Measurements from ENCODE around the gene HSD17B1. TPM values are rescaled to one million over a fixed set of nuclear protein-coding genes. Genes with fewer than 3 reads are reported as not detected.

HSD17B1 gene
- polyA plus RNA-seq, 3 donors = 0.19 to 0.72 (median 0.27) TPM

DNA sequence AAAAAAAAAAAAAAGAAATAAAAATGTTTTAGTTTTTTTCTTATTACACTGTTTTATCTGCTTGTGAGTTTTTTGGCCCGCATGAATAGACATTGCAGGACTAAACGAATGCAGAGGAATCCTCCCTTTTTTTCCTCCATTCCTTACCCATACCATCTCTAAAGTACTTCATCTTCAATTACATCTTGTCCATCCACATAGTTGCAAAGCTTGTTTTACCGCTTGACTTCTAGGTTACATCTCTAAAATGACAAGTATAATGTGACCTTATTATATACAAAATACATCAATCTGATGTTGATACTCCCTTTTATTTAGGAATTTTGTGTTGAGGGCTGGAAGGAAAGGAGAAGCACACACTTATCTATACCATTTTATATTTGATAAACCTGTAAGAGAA lies 43.7 kb downstream of the HSD17B1 start:
- Mint-ChIP-seq H3K9me3 (no peaks in the 10 kb centered on the region), H3K4me1 (no peaks in the 10 kb centered on the region), H3K27ac (no peak overlapping the region), H3K36me3 (peaks cover 29 to 58% of the 10 kb centered on the region in 2 donors), H3K27me3 (ENCODE audit: low read depth in 3 of 3) (no peaks in the 10 kb centered on the region), H3K4me3 (no peak overlapping the region)
- peaks cover 24 to 39% of the 10 kb centered on the region in 2 donors for H3K36me3 ChIP-seq (replicated peaks in 1 of 2; ENCODE audit: control insufficient read depth in 1 of 2, insufficient read depth in 2 of 2, low read length in 2 of 2)
- no peaks in the 10 kb centered on the region for H3K9me3 ChIP-seq (replicated peaks in 1 of 2; ENCODE audit: control insufficient read depth in 1 of 2, insufficient read depth in 1 of 2, low read length in 2 of 2)
- peaks cover 36% of the 10 kb centered on the region for H3K79me2 ChIP-seq (ENCODE audit: insufficient read depth, low read length)
- 90% methylated on average over 2 of the region's 3 CpGs for WGBS (ENCODE audit: insufficient coverage)
- H3K27ac ChIP-seq (ENCODE audit: low read depth in 1 of 2, low read length in 2 of 2) = no peak overlapping the region
- no peak for DNase-seq
- intact Hi-C loops (cut with micrococcal nuclease) = no loop called here
- no peaks in the 10 kb centered on the region for H3K27me3 ChIP-seq (ENCODE audit: control insufficient read depth in 2 of 2, insufficient read depth in 2 of 2, low read length in 2 of 2)
- no peak overlapping the region for H2AFZ ChIP-seq (ENCODE audit: insufficient read depth, low read depth, low read length, poor library complexity, severe bottlenecking)
- no peak overlapping the region for H3K4me3 ChIP-seq (replicated peaks in 1 of 3; ENCODE audit: low read depth in 2 of 3, low read length in 3 of 3)
- H3K9ac ChIP-seq (ENCODE audit: insufficient read depth, low read length, poor library complexity, severe bottlenecking) = no peak overlapping the region
- TF ChIP-seq, protein P1, sequence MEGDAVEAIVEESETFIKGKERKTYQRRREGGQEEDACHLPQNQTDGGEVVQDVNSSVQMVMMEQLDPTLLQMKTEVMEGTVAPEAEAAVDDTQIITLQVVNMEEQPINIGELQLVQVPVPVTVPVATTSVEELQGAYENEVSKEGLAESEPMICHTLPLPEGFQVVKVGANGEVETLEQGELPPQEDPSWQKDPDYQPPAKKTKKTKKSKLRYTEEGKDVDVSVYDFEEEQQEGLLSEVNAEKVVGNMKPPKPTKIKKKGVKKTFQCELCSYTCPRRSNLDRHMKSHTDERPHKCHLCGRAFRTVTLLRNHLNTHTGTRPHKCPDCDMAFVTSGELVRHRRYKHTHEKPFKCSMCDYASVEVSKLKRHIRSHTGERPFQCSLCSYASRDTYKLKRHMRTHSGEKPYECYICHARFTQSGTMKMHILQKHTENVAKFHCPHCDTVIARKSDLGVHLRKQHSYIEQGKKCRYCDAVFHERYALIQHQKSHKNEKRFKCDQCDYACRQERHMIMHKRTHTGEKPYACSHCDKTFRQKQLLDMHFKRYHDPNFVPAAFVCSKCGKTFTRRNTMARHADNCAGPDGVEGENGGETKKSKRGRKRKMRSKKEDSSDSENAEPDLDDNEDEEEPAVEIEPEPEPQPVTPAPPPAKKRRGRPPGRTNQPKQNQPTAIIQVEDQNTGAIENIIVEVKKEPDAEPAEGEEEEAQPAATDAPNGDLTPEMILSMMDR (IDR thresholded peaks at IDR 0.05) = no peak
- peaks cover 80% of the 10 kb centered on the region for H4K20me1 ChIP-seq (ENCODE audit: insufficient read depth, low read length)
- H3K4me2 ChIP-seq (replicated peaks; ENCODE audit: extremely low read depth, low read length, poor library complexity, severe bottlenecking) = no peak overlapping the region
- H3K4me1 ChIP-seq (ENCODE audit: control insufficient read depth in 1 of 2, insufficient read depth in 2 of 2, low read length in 2 of 2) = no peaks in the 10 kb centered on the region

- Mint-ChIP-seq H3K36me3 (peaks cover 21 to 55% of the 10 kb centered on the region in 2 donors), H3K9me3 (no peaks in the 10 kb centered on the region), H3K27ac (no peak overlapping the region), H3K4me1 (no peaks in the 10 kb centered on the region), H3K27me3 (ENCODE audit: low read depth in 3 of 3) (no peaks in the 10 kb centered on the region), H3K4me3 (no peak overlapping the region)
- H4K20me1 ChIP-seq (ENCODE audit: insufficient read depth, low read length) = peaks cover 86% of the 10 kb centered on the region
- H3K4me1 ChIP-seq (ENCODE audit: control insufficient read depth in 1 of 2, insufficient read depth in 2 of 2, low read length in 2 of 2) = no peaks in the 10 kb centered on the region
- H3K9me3 ChIP-seq (replicated peaks in 1 of 2; ENCODE audit: control insufficient read depth in 1 of 2, insufficient read depth in 1 of 2, low read length in 2 of 2) = no peaks in the 10 kb centered on the region
- no peak overlapping the region for H3K4me3 ChIP-seq (replicated peaks in 1 of 3; ENCODE audit: low read depth in 2 of 3, low read length in 3 of 3)
- TF ChIP-seq, protein P1 (IDR thresholded peaks at IDR 0.05) = no peak
- H3K27me3 ChIP-seq (ENCODE audit: control insufficient read depth in 2 of 2, insufficient read depth in 2 of 2, low read length in 2 of 2) = no peaks in the 10 kb centered on the region
- H3K4me2 ChIP-seq (replicated peaks; ENCODE audit: extremely low read depth, low read length, poor library complexity, severe bottlenecking) = no peak overlapping the region
- peaks cover 60% of the 10 kb centered on the region for H3K79me2 ChIP-seq (ENCODE audit: insufficient read depth, low read length)
- no peak overlapping the region for H3K9ac ChIP-seq (ENCODE audit: insufficient read depth, low read length, poor library complexity, severe bottlenecking)
- peaks cover 18 to 30% of the 10 kb centered on the region in 2 donors for H3K36me3 ChIP-seq (replicated peaks in 1 of 2; ENCODE audit: control insufficient read depth in 1 of 2, insufficient read depth in 2 of 2, low read length in 2 of 2)
- DNase-seq = no peak
- H3K27ac ChIP-seq (ENCODE audit: low read depth in 1 of 2, low read length in 2 of 2) = no peak overlapping the region
- intact Hi-C loops (cut with micrococcal nuclease) = no loop called here
- H2AFZ ChIP-seq (ENCODE audit: insufficient read depth, low read depth, low read length, poor library complexity, severe bottlenecking) = no peak overlapping the region
- WGBS (ENCODE audit: insufficient coverage) = 100% methylated on average over 1 of the region's 2 CpGs
Observed at GRCh38 chr17:42598905-42599304, 46.2 kb downstream of the HSD17B1 start.

Data from CD14-positive monocyte (primary cell).